Astrocyte of the spinal cord (primary cell): ENCODE data around the gene ZNF746.

Experiments used
- DNase-seq: peaks from one replicate; pipeline ENCODE4 v3.0.0; 2011; ENCODE audit warnings: low read depth, low spot score
- H3K4me3 ChIP-seq: 2 replicates; pipeline ENCODE4 v1.5.1; 2011; ENCODE audit warnings: low read depth, mild to moderate bottlenecking, low read length, moderate library complexity
- in situ Hi-C: cut with HindIII; loops from 2 replicates; pipeline ENCODE4 v1.10.0; 2017; ENCODE audit warnings: low sequenced_read_pairs
- TF ChIP-seq, protein P1 (sequence below): IDR thresholded peaks from 2 replicates; pipeline ENCODE4 v1.5.1; 2012; ENCODE audit warnings: low read depth, mild to moderate bottlenecking, low read length, inconsistent platforms

The ZNF746 gene

DNA sequence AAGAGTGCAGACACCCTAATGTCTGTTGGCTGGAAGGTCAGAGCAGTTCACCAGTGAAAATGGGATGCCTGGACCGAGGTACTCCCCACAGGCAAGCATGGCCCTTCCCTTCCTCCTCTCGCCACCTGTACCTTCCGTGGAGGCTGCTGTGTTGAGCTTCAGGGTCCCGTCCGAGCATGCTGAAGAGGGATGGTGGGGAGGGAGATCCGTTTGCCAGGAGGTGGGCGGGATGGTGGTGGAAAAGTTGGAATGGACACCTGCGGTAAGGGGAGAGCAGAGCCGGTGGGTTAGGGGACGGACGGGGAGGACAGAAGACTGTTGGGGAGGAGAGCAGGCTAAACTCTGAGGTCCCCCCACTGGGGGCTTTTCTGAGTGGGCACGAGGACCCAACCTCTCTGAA, 20.8 kb downstream of the ZNF746 start:
- in situ Hi-C loops: no loop called here
- TF ChIP-seq, protein P1, sequence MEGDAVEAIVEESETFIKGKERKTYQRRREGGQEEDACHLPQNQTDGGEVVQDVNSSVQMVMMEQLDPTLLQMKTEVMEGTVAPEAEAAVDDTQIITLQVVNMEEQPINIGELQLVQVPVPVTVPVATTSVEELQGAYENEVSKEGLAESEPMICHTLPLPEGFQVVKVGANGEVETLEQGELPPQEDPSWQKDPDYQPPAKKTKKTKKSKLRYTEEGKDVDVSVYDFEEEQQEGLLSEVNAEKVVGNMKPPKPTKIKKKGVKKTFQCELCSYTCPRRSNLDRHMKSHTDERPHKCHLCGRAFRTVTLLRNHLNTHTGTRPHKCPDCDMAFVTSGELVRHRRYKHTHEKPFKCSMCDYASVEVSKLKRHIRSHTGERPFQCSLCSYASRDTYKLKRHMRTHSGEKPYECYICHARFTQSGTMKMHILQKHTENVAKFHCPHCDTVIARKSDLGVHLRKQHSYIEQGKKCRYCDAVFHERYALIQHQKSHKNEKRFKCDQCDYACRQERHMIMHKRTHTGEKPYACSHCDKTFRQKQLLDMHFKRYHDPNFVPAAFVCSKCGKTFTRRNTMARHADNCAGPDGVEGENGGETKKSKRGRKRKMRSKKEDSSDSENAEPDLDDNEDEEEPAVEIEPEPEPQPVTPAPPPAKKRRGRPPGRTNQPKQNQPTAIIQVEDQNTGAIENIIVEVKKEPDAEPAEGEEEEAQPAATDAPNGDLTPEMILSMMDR: no peak
- H3K4me3 ChIP-seq: no peak overlapping the region
- no peak for DNase-seq

DNA sequence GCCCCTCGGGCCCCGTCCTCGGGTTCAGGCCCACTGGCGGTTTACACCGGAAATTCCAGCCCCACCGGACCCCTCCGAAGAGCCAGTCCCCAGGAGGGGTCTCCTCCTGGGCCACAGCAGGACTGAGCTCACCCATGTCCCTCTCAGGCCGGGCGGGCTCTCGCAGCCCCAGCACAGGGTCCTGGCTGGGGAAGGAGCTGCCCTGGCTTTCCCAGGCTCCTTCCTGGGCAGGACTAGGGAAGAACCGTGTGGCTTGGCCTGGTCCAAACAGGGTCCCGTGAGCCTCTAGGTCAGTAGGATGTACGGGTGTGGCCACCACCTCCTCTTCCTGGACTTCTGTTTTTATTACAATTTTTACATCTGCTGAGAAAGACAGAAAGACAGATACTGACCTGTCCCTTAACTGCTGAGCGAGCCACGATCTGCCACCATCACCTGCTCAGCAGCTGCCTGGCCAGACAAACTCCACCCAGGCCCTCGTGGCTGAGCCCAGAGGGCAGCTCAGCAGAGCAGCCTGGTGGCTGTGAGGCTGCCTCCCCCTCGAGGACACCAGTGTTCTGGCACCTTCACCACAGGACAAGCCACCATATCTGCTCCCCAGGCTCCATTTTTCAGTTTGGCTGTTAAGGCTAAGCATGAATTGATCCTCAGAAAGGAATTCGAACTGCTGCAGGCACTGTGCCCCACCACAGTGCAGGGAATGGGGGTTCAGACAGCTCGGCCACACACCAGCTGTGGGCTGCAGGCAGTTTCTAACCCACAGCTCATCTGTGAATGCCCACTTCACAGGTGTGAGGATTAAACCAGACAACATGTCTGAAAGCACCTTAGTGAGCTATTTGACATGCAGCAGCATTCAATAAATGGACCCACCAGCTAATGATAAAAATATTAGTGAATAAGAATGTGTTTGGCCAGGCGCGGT, 22.2 kb downstream of the ZNF746 start:
- H3K4me3 ChIP-seq: no peak overlapping the region
- in situ Hi-C loops: no loop called here
- no peak for DNase-seq
- TF ChIP-seq, protein P1: no peak

DNA sequence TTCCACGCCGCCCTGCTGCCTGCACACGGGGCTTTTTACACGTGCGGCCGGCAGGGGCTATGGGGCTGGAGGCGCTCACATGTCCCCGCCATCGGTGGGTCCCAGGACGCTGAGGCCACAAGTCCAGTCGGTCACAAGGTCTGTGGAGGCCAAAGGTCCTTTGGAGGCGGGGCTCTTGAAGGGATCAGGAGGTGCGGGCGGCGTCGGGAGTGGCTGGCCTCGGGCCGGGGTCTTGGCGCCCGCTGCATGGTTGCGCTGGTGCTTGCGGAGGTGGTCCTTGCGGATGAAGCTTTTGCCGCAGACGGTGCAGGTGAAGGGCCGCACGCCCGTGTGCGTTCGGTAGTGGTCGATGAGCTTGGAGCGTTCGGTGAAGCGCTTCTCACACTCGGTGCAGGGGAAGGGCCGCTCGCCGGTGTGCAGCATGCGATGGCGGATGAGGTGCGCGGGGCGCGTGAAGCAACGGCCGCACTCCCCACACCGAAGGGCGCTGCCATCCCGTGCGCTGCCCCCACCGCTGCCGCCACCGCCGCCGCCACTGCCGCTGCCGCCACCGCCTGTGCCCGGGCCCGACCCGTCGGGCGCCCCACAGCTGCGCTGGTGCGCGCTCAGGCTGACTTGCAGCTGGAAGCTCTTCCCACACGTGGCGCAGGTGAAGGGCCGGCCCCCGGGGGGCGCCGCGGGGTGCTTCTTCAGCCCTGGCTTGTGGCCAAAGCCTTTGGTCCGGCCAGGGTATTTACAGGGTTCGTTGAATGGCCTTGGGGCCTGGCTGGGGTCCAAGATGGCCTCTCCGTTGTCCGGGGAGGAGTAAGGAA, 23.1 kb downstream of the ZNF746 start:
- DNase-seq: no peak
- in situ Hi-C loops: no loop called here
- no peak overlapping the region for H3K4me3 ChIP-seq
- TF ChIP-seq, protein P1: no peak

DNA sequence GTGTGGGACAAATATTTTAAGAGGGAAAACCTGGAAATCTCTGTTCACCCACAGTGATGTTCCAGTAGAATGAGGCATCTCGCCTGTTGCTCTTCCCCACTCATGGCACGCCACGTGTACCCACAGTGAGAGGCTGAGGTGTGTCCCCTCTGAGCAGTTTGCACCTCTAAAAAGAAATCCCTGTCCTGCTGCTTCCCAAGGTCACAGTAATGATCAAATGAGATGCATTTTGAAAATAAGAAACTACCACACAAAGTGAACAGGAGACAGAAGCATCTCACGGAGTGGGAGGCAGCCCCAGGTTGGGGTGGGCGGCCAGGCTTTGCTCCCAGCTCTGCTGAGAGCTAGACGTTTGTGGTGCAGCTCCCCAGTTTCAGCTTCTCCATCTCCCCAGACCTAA, 24.4 kb downstream of the ZNF746 start:
- no peak overlapping the region for H3K4me3 ChIP-seq
- DNase-seq: no peak
- TF ChIP-seq, protein P1: no peak
- in situ Hi-C loops: no loop called here

DNA sequence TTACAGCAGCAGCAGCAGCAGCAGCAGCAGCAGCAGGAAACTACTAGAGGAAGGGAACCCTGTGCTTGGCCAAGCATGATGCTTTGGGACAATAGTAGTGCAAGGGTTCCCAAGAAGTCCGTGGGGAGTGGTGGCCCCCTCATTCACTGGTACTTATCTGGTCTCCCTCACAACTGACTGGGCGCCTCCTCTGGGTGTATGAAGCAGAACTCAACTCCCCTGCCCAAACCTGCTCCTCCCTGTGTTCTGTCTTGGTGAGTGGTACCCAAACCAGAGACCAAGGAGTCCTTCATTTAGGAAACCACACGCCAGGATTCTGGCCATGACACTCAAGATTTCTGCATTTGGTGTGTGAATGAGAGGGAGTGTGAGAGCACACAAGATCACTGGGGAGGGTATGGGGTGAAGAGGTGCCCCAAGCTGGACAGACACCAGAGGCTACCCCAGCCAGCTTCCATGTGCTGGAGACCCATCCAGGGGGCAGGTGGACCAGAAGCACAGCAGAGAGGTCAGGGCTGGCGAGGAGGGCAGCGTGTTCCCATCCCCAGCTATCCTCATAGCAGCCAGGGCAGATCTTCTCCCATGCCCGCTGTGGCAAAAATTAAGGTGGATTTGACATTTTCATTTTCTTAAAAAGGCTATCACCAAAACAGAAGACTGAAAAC, 26.2 kb downstream of the ZNF746 start:
- in situ Hi-C loops: no loop called here

DNA sequence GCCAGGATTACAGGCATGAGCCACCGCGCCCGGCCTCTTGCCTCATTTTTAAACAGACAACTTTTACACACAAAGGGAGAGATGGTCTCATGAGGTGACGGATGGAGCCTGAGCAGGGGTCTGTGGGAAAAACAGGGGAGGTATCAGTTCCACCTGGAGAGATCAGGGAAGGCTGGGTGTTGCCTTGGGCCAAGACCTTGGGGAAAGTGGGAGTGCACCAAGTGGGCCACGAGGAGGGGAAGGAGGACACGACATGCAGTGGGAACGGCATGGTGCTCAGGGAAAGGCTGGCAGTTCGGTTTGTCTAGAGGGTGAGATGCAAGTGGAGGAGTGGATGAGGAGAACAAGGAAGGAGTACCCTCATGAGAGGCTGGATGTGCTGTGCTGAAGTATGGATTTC, 27.8 kb downstream of the ZNF746 start:
- in situ Hi-C loops: no loop called here
- TF ChIP-seq, protein P1: no peak
- H3K4me3 ChIP-seq: no peak overlapping the region
- no peak for DNase-seq

More for the DNA sequence above, 26.2 kb downstream of the ZNF746 start:
- H3K4me3 ChIP-seq: no peak overlapping the region
- DNase-seq: no peak
- TF ChIP-seq, protein P1: no peak
